Osteocyte (in vitro differentiated cells): ENCODE data around the gene CYB561A3. TPM values are rescaled to one million over a fixed set of nuclear protein-coding genes. Genes with fewer than 3 reads are reported as not detected.

Experiments used
- DNase-seq: peaks from one replicate; pipeline ENCODE4 v3.0.0; 2021; ENCODE audit warnings: mixed read lengths; ENCODE audit not compliant: unreplicated experiment; ENCODE audit errors: extremely low spot score
- H3K27ac Mint-ChIP-seq: one replicate; pipeline ENCODE4 v1.8.0; 2021; ENCODE audit warnings: mild to moderate bottlenecking, mixed read lengths; ENCODE audit not compliant: unreplicated experiment
- H3K27me3 Mint-ChIP-seq: one replicate; pipeline ENCODE4 v1.8.0; 2021; ENCODE audit warnings: mixed read lengths; ENCODE audit not compliant: unreplicated experiment
- H3K36me3 Mint-ChIP-seq: one replicate; pipeline ENCODE4 v1.8.0; 2021; ENCODE audit warnings: mixed read lengths; ENCODE audit not compliant: unreplicated experiment
- H3K4me1 Mint-ChIP-seq: one replicate; pipeline ENCODE4 v1.8.0; 2021; ENCODE audit warnings: mixed read lengths; ENCODE audit not compliant: unreplicated experiment
- H3K4me3 Mint-ChIP-seq: one replicate; pipeline ENCODE4 v1.8.0; 2021; ENCODE audit warnings: mild to moderate bottlenecking, moderate library complexity, mixed read lengths; ENCODE audit not compliant: unreplicated experiment
- H3K9me3 Mint-ChIP-seq: one replicate; pipeline ENCODE4 v1.8.0; 2021; ENCODE audit warnings: mixed read lengths; ENCODE audit not compliant: unreplicated experiment
- CTCF ChIP-seq: fragments of 200-600 bp; sonication (generic); IDR thresholded peaks from 2 replicates; pipeline ENCODE4 v1.5.0; 2021; ENCODE audit warnings: antibody characterized with exemption, mild to moderate bottlenecking, moderate library complexity
- total RNA-seq: library from RNA; stranded (reverse); gene quantifications from 2 replicates; pipeline ENCODE4 v1.2.1, GENCODE V29; 2021

CYB561A3 gene
- total RNA-seq, 1 donor from 2014 or later, result 49.5 TPM

- no peak overlapping the region for H3K27ac Mint-ChIP-seq
- H3K4me3 Mint-ChIP-seq, result no peak overlapping the region
- DNase-seq, result no peak
- H3K4me1 Mint-ChIP-seq, result no peaks in the 10 kb centered on the region
- H3K36me3 Mint-ChIP-seq, result peaks cover 46% of the 10 kb centered on the region
- no peaks in the 10 kb centered on the region for H3K9me3 Mint-ChIP-seq
- no peak for TF ChIP-seq CTCF
- H3K27me3 Mint-ChIP-seq, result no peaks in the 10 kb centered on the region
Observed at GRCh38 chr11:61315260-61315659, 46.4 kb downstream of the CYB561A3 start.

DNA sequence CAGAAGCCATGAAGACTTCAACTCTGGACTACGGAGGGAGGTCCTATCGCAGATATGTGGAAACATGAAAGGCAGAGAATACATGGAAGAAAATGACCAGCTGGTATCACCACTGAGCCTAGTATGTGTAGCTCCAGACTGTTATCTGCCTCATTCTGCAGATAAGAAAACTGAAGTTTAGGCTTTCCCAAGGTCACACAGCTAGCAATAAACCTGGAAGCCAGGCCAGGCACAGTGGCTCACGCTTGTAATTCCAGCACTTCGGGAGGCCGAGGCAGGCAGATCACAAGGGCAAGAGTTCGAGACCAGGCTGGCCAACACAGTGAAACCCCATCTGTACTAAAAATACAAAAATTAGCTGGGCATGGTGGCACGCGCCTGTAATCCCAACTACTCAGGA lies 50.9 kb downstream of the CYB561A3 start:
- no peaks in the 10 kb centered on the region for H3K9me3 Mint-ChIP-seq
- no peak for DNase-seq
- no peak overlapping the region for H3K27ac Mint-ChIP-seq
- TF ChIP-seq CTCF, result no peak
- no peak overlapping the region for H3K4me3 Mint-ChIP-seq
- H3K27me3 Mint-ChIP-seq, result no peaks in the 10 kb centered on the region
- H3K36me3 Mint-ChIP-seq, result peaks cover 24% of the 10 kb centered on the region
- no peaks in the 10 kb centered on the region for H3K4me1 Mint-ChIP-seq

DNA sequence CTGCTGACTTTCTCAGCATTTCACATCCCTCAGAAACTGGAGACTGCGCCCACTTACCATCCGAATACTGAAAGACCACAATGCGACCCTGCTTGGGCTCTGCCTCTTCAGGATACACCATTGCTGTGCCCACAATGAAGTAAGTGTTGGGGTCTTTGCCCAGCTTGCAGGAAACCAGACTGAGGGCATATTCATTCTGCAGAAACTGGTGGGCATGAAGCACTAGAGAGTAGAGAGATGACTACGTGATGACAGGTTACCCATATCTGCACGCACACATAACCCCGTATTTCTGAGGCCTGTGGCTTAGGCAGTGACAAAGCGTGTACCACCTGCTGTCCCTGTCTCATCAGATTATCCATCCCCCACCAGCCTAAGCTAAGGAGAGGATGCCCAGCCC lies 51.9 kb downstream of the CYB561A3 start:
- Mint-ChIP-seq H3K9me3 (no peaks in the 10 kb centered on the region), H3K36me3 (peaks cover 25% of the 10 kb centered on the region), H3K4me1 (no peaks in the 10 kb centered on the region), H3K27me3 (no peaks in the 10 kb centered on the region), H3K27ac (no peak overlapping the region), H3K4me3 (no peak overlapping the region)
- DNase-seq, result no peak
- TF ChIP-seq CTCF, result no peak

GRCh38 chr11:61309141-61309540 lies 52.5 kb downstream of the CYB561A3 start:
- Mint-ChIP-seq H3K4me3 (no peak overlapping the region), H3K27ac (no peak overlapping the region), H3K9me3 (no peaks in the 10 kb centered on the region), H3K27me3 (no peaks in the 10 kb centered on the region), H3K36me3 (peaks cover 25% of the 10 kb centered on the region), H3K4me1 (no peaks in the 10 kb centered on the region)
- TF ChIP-seq CTCF, result no peak
- no peak for DNase-seq

- no peaks in the 10 kb centered on the region for H3K9me3 Mint-ChIP-seq
- no peak overlapping the region for H3K4me3 Mint-ChIP-seq
- peaks cover 24% of the 10 kb centered on the region for H3K36me3 Mint-ChIP-seq
- H3K4me1 Mint-ChIP-seq, result no peaks in the 10 kb centered on the region
- no peak overlapping the region for H3K27ac Mint-ChIP-seq
- TF ChIP-seq CTCF, result no peak
- no peaks in the 10 kb centered on the region for H3K27me3 Mint-ChIP-seq
- DNase-seq, result no peak
Observed at GRCh38 chr11:61307354-61307753, 54.3 kb downstream of the CYB561A3 start.
